ENCODE measurements around the gene NTSR1.

- TF ChIP-seq, protein P1, sequence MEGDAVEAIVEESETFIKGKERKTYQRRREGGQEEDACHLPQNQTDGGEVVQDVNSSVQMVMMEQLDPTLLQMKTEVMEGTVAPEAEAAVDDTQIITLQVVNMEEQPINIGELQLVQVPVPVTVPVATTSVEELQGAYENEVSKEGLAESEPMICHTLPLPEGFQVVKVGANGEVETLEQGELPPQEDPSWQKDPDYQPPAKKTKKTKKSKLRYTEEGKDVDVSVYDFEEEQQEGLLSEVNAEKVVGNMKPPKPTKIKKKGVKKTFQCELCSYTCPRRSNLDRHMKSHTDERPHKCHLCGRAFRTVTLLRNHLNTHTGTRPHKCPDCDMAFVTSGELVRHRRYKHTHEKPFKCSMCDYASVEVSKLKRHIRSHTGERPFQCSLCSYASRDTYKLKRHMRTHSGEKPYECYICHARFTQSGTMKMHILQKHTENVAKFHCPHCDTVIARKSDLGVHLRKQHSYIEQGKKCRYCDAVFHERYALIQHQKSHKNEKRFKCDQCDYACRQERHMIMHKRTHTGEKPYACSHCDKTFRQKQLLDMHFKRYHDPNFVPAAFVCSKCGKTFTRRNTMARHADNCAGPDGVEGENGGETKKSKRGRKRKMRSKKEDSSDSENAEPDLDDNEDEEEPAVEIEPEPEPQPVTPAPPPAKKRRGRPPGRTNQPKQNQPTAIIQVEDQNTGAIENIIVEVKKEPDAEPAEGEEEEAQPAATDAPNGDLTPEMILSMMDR (IDR thresholded peaks at IDR 0.05), result no peak
- TF ChIP-seq EZH2 (IDR thresholded peaks at IDR 0.05; ENCODE audit: borderline replicate concordance, insufficient read depth, low read depth, low read length, poor library complexity, severe bottlenecking), result no peak
Observed at GRCh38 chr20:62788607-62789006, 80.0 kb downstream of the NTSR1 start.

Data from B cell (primary cell).